Rectal smooth muscle tissue (tissue), 1 donor: ENCODE results near the gene CCDC180.
"Not testable (repeated sequence)": the region's sequence is repeated elsewhere in the genome, so short reads cannot be mapped to it uniquely, and the experiment has no call there.

Source experiments
- H3K27ac ChIP-seq: one replicate; pipeline ENCODE4 v1.7.0; 2013; ENCODE audit warnings: low read depth, low read length, inconsistent platforms
- H3K27me3 ChIP-seq: one replicate; pipeline ENCODE4 v1.7.0; 2013; ENCODE audit warnings: low read length; ENCODE audit not compliant: control insufficient read depth, insufficient read depth
- H3K36me3 ChIP-seq: one replicate; pipeline ENCODE4 v1.7.0; 2013; ENCODE audit warnings: low read length; ENCODE audit not compliant: control insufficient read depth, insufficient read depth
- H3K4me1 ChIP-seq: one replicate; pipeline ENCODE4 v1.7.0; 2013; ENCODE audit warnings: low read length; ENCODE audit not compliant: control insufficient read depth, insufficient read depth
- H3K4me3 ChIP-seq: one replicate; pipeline ENCODE4 v1.7.0; 2013; ENCODE audit warnings: low read length
- H3K9ac ChIP-seq: one replicate; pipeline ENCODE4 v1.7.0; 2013; ENCODE audit warnings: low read length

Gene CCDC180

GRCh38 chr9:97307500-97308163 is at the start of gene CCDC180:
Gene CCDC180 (plus strand): TSS chr9:97307659. CDS start chr9:97308064, 405 bp downstream.
- peak within 1 kb of the TSS; percentile 48 for H3K4me3 ChIP-seq
- H3K4me1 ChIP-seq: no peaks in the 10 kb centered on the region
- H3K9ac ChIP-seq: no peak within 1 kb of the TSS
- no peak within 1 kb of the TSS for H3K27ac ChIP-seq
- H3K27me3 ChIP-seq: no peaks in the 10 kb centered on the region
- peaks cover 3% of the 10 kb centered on the region for H3K36me3 ChIP-seq

GRCh38 chr9:97259834-97260514 is 47.5 kb upstream of the CCDC180 start:
- not testable (repeated sequence) for H3K9ac ChIP-seq, H3K4me1 ChIP-seq, H3K36me3 ChIP-seq, H3K27ac ChIP-seq, H3K27me3 ChIP-seq, H3K4me3 ChIP-seq

GRCh38 chr9:97271292-97271691 is 36.2 kb upstream of the CCDC180 start:
- H3K9ac ChIP-seq: no peak overlapping the region
- H3K4me1 ChIP-seq: no peaks in the 10 kb centered on the region
- H3K36me3 ChIP-seq: no peaks in the 10 kb centered on the region
- H3K27me3 ChIP-seq: no peaks in the 10 kb centered on the region
- no peak overlapping the region for H3K4me3 ChIP-seq
- no peak overlapping the region for H3K27ac ChIP-seq

GRCh38 chr9:97272072-97272471 is 35.4 kb upstream of the CCDC180 start:
- Histone ChIP-seq H3K27ac (no peak overlapping the region), H3K4me3 (no peak overlapping the region), H3K27me3 (no peaks in the 10 kb centered on the region), H3K4me1 (no peaks in the 10 kb centered on the region), H3K36me3 (no peaks in the 10 kb centered on the region), H3K9ac (no peak overlapping the region)

- H3K36me3 ChIP-seq: peaks cover 10% of the 10 kb centered on the region
- H3K4me3 ChIP-seq: no peak overlapping the region
Measured at GRCh38 chr9:97276310-97276852, 31.1 kb upstream of the CCDC180 start.

GRCh38 chr9:97277953-97278352 is 29.5 kb upstream of the CCDC180 start:
- H3K36me3 ChIP-seq: peaks cover 13% of the 10 kb centered on the region

More at GRCh38 chr9:97276310-97276852, 31.1 kb upstream of the CCDC180 start:
- H3K27me3 ChIP-seq: no peaks in the 10 kb centered on the region
- H3K4me1 ChIP-seq: no peaks in the 10 kb centered on the region
- H3K9ac ChIP-seq: no peak overlapping the region
- no peak overlapping the region for H3K27ac ChIP-seq

GRCh38 chr9:97280755-97281330 is 26.6 kb upstream of the CCDC180 start:
- Histone ChIP-seq H3K9ac (no peak overlapping the region), H3K36me3 (peaks cover 13% of the 10 kb centered on the region), H3K27me3 (no peaks in the 10 kb centered on the region), H3K27ac (no peak overlapping the region), H3K4me3 (no peak overlapping the region), H3K4me1 (no peaks in the 10 kb centered on the region)

More at GRCh38 chr9:97277953-97278352, 29.5 kb upstream of the CCDC180 start:
- Histone ChIP-seq H3K27ac (no peak overlapping the region), H3K27me3 (no peaks in the 10 kb centered on the region), H3K4me3 (no peak overlapping the region), H3K9ac (no peak overlapping the region), H3K4me1 (no peaks in the 10 kb centered on the region)

GRCh38 chr9:97283768-97284167 is 23.7 kb upstream of the CCDC180 start:
- Histone ChIP-seq H3K4me3 (no peak overlapping the region), H3K4me1 (no peaks in the 10 kb centered on the region), H3K27me3 (no peaks in the 10 kb centered on the region), H3K9ac (no peak overlapping the region), H3K36me3 (peaks cover 16% of the 10 kb centered on the region), H3K27ac (no peak overlapping the region)

GRCh38 chr9:97284798-97285197 is 22.7 kb upstream of the CCDC180 start:
- Histone ChIP-seq H3K4me1 (no peaks in the 10 kb centered on the region), H3K4me3 (no peak overlapping the region), H3K9ac (no peak overlapping the region), H3K36me3 (peaks cover 15% of the 10 kb centered on the region), H3K27me3 (no peaks in the 10 kb centered on the region), H3K27ac (no peak overlapping the region)

GRCh38 chr9:97292200-97292599 is 15.3 kb upstream of the CCDC180 start:
- Histone ChIP-seq H3K36me3 (peaks cover 21% of the 10 kb centered on the region), H3K9ac (no peak overlapping the region), H3K4me1 (no peaks in the 10 kb centered on the region), H3K4me3 (no peak overlapping the region), H3K27ac (no peak overlapping the region), H3K27me3 (no peaks in the 10 kb centered on the region)

GRCh38 chr9:97293207-97293721 is 14.2 kb upstream of the CCDC180 start:
- H3K9ac ChIP-seq: no peak overlapping the region
- no peaks in the 10 kb centered on the region for H3K27me3 ChIP-seq
- no peaks in the 10 kb centered on the region for H3K4me1 ChIP-seq
- no peak overlapping the region for H3K27ac ChIP-seq
- peaks cover 15% of the 10 kb centered on the region for H3K36me3 ChIP-seq
- no peak overlapping the region for H3K4me3 ChIP-seq

GRCh38 chr9:97293818-97294217 is 13.6 kb upstream of the CCDC180 start:
- H3K4me1 ChIP-seq: no peaks in the 10 kb centered on the region
- H3K27me3 ChIP-seq: no peaks in the 10 kb centered on the region
- no peak overlapping the region for H3K9ac ChIP-seq
- H3K36me3 ChIP-seq: peaks cover 10% of the 10 kb centered on the region
- H3K4me3 ChIP-seq: no peak overlapping the region
- no peak overlapping the region for H3K27ac ChIP-seq
